Transverse colon (tissue), 4 donors: ENCODE measurements around the gene LRP1B. TPM values are rescaled to one million over a fixed set of nuclear protein-coding genes. Genes with fewer than 3 reads are reported as not detected.

Source experiments
- DNase-seq: peaks from one replicate; pipeline ENCODE4 v3.0.0-alpha.2; 2019
- H3K27ac ChIP-seq, 4 donors: fragments of 200-600 bp; sonication (generic); 2 replicates each; pipeline ENCODE4 v1.5.1; 2016 to 2018; ENCODE audit warnings: inconsistent platforms in 4 of 4
- H3K27me3 ChIP-seq: fragments of 200-600 bp; sonication (generic); 2 replicates; pipeline ENCODE4 v1.5.1; 2017; ENCODE audit warnings: inconsistent platforms
- H3K36me3 ChIP-seq, 4 donors: fragments of 200-600 bp; sonication (generic); 2 replicates each; pipeline ENCODE4 v1.5.1; 2017 to 2019; ENCODE audit warnings: inconsistent platforms in 4 of 4
- H3K4me1 ChIP-seq, 4 donors: fragments of 200-600 bp; sonication (generic); 2 replicates each; pipeline ENCODE4 v1.5.1; 2017 to 2020; ENCODE audit warnings: inconsistent platforms in 4 of 4
- H3K4me3 ChIP-seq, 4 donors: fragments of 200-600 bp; sonication (generic); 1 replicate in 1 of 4; 2 replicates in 3 of 4; pipeline versions ENCODE4 v1.5.1 to v1.6.1; 2017 to 2019; ENCODE audit warnings: inconsistent platforms in 4 of 4
- H3K9me3 ChIP-seq, 2 donors: fragments of 200-600 bp; sonication (generic); 2 replicates each; pipeline ENCODE4 v1.5.1; 2017 to 2019; ENCODE audit warnings: inconsistent platforms in 2 of 2
- EP300 ChIP-seq: sonication (generic); formaldehyde crosslinking; IDR thresholded peaks from one replicate; pipeline ENCODE4 v1.6.1; 2017; ENCODE audit warnings: antibody characterized with exemption, low read depth
- POLR2A ChIP-seq: fragments of 450-650 bp; IDR thresholded peaks from one replicate; pipeline ENCODE4 v1.6.1; 2016; ENCODE audit warnings: antibody characterized with exemption, mild to moderate bottlenecking, moderate library complexity
- POLR2AphosphoS5 ChIP-seq, 3 donors: sonication (generic); formaldehyde crosslinking; IDR thresholded peaks; one replicate each; pipeline ENCODE4 v1.6.1; 2016; ENCODE audit warnings: antibody characterized with exemption in 3 of 3
- WGBS, 2 donors: methylation state at CpG; one replicate each; pipeline ENCODE4 v1.1.5; 2018; ENCODE audit warnings: low coverage in 1 of 2; 5-methylcytosine and 5-hydroxymethylcytosine counted together
- in situ Hi-C, 4 donors: fragments of 200-750 bp; cut with MboI; loops; one replicate each; pipeline versions ENCODE4 v1.15.0 to v1.15.1; 2017; ENCODE audit warnings: low sequenced_read_pairs in 3 of 4, low pct_ligation_motif_present in 1 of 4, low pct_unique_long_range_greater_than_20kb in 1 of 4
- intact Hi-C: fragments of 100-400 bp; cut with DNase I; formaldehyde crosslinking; loops from one replicate; pipeline ENCODE4 v1.15.1; 2023; ENCODE audit warnings: low total_unique reads
- total RNA-seq, 4 donors: library from RNA; depleted of rRNA; stranded (reverse); fragments of >200 nt; gene quantifications; one replicate each; pipeline ENCODE4 v1.1.0, GENCODE V29; 2016
- TF ChIP-seq, protein P1 (sequence below), 5 experiments: fragments of 200-600 bp in 3 of 5; fragments of 450-650 bp in 2 of 5; sonication (generic) in 3 of 5; IDR thresholded peaks; 1 replicate in 2 of 5; 2 replicates in 3 of 5; pipeline ENCODE4 v1.5.1; 2016 to 2017; ENCODE audit warnings: antibody characterized with exemption in 5 of 5, inconsistent platforms in 3 of 5, mild to moderate bottlenecking in 2 of 5, moderate library complexity in 1 of 5

Gene LRP1B
- total RNA-seq, 4 donors from 2014 or later, result 0.48 to 5.4 (median 0.82) TPM; not detected in 1

DNA sequence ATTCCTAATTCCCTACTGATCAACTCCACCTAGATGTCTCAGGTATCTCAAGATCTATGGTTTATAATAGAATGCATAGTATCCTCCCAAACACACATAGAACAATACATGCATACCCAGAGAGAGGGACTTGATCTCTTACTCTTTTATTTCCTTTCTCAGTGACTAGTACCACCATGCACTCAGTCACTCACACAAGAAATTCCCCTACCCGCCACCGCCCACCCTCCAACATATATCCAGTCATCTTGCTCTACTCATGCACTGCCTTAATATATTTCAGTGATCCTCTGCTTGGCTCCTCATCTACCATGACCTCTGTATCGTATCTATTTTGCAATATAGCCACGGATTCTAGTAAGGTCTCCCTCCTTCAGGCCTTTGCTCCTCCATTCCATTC lies 996.9 kb downstream of the LRP1B start:
- in situ Hi-C loops, result no loop called here
- TF ChIP-seq POLR2AphosphoS5 (IDR thresholded peaks at IDR 0.05) (no peak), EP300 (no peak), POLR2A (no peak)
- TF ChIP-seq, protein P1, sequence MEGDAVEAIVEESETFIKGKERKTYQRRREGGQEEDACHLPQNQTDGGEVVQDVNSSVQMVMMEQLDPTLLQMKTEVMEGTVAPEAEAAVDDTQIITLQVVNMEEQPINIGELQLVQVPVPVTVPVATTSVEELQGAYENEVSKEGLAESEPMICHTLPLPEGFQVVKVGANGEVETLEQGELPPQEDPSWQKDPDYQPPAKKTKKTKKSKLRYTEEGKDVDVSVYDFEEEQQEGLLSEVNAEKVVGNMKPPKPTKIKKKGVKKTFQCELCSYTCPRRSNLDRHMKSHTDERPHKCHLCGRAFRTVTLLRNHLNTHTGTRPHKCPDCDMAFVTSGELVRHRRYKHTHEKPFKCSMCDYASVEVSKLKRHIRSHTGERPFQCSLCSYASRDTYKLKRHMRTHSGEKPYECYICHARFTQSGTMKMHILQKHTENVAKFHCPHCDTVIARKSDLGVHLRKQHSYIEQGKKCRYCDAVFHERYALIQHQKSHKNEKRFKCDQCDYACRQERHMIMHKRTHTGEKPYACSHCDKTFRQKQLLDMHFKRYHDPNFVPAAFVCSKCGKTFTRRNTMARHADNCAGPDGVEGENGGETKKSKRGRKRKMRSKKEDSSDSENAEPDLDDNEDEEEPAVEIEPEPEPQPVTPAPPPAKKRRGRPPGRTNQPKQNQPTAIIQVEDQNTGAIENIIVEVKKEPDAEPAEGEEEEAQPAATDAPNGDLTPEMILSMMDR (IDR thresholded peaks at IDR 0.05), result no peak
- no peaks in the 10 kb centered on the region for H3K36me3 ChIP-seq
- H3K4me3 ChIP-seq, result no peak overlapping the region
- DNase-seq, result no peak
- no peaks in the 10 kb centered on the region for H3K27me3 ChIP-seq
- H3K9me3 ChIP-seq, result no peaks in the 10 kb centered on the region
- intact Hi-C loops, result no loop called here
- H3K4me1 ChIP-seq, result no peaks in the 10 kb centered on the region
- H3K27ac ChIP-seq, result no peak overlapping the region
- 75 to 88% methylated on average over 4 of the region's 4 CpGs for WGBS, 2 donors

DNA sequence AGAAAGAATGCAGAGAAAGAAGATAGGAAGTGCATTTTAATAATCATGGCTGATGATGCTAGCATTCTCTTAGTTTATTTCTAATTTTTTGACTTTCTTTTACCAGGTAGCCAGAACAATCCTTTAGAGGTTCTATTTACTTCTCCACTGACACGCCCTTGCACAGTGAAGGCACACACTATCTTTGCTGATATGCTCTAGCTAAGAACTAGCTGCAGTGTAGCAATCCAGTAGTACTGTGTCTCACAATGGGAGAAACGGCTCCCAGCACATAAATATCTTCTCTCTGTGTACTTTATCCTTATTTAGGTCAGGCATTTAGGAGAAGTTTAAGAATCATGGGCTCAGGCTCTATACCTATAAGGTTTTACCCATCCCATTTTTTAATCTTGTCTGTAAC lies 1005.4 kb downstream of the LRP1B start:
- DNase-seq, result no peak
- intact Hi-C loops (no loop called here), in situ Hi-C loops (no loop called here)
- Histone ChIP-seq H3K27ac (no peak overlapping the region), H3K27me3 (no peaks in the 10 kb centered on the region), H3K9me3 (no peaks in the 10 kb centered on the region), H3K36me3 (no peaks in the 10 kb centered on the region), H3K4me3 (no peak overlapping the region), H3K4me1 (no peaks in the 10 kb centered on the region)
- no peak for TF ChIP-seq EP300
- no peak for TF ChIP-seq POLR2A
- TF ChIP-seq, protein P1 (IDR thresholded peaks at IDR 0.05), result no peak
- TF ChIP-seq POLR2AphosphoS5 (IDR thresholded peaks at IDR 0.05), result no peak
- 23 to 26% methylated on average over 2 of the region's 2 CpGs for WGBS, 2 donors

DNA sequence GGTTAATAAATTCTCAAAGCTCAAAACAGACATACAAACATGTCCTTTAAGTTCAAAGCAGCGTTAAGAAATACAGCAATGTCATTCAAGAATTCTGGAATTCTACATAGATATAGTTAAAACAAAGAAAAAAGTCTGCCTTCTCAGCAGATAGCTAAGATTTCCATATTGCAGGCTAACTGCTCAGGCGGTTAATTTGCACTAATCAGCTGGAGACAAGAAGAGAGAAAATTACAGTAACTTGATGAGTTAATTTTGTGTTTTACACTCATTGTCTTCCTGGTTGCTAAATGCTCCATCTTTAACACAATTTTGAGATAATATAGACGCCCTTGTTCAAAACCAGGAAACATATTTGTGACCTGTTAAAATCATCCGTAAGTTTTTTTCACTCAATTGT lies 1012.0 kb downstream of the LRP1B start:
- H3K4me1 ChIP-seq, result no peaks in the 10 kb centered on the region
- no peak overlapping the region for H3K27ac ChIP-seq
- no peaks in the 10 kb centered on the region for H3K36me3 ChIP-seq
- 69 to 75% methylated on average over 4 of the region's 4 CpGs for WGBS, 2 donors
- no peaks in the 10 kb centered on the region for H3K27me3 ChIP-seq
- in situ Hi-C loops, result no loop called here
- H3K9me3 ChIP-seq, result no peaks in the 10 kb centered on the region
- no peak for DNase-seq
- intact Hi-C loops, result no loop called here
- TF ChIP-seq, protein P1 (IDR thresholded peaks at IDR 0.05), result no peak
- no peak for TF ChIP-seq POLR2A
- no peak for TF ChIP-seq EP300
- no peak for TF ChIP-seq POLR2AphosphoS5 (IDR thresholded peaks at IDR 0.05)
- H3K4me3 ChIP-seq, result no peak overlapping the region

DNA sequence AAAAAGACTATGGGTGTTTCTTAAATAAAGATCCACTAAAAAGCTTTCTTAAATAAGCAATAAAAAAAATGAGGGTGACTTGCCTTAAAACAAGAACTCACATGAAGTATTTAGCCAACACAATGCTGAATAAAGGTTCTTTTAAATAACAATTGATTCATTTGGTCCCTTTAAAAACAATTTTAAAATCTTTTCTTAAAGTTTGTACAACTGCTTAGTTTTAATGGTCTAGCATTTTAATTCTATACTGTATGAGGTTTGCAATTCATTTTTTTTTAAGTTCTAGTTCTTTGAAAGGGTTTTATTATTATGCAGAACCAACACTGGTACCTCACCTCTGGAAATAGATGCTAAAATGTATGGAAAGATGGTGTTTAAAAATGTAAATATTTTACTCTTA lies 1017.5 kb downstream of the LRP1B start:
- Histone ChIP-seq H3K27ac (no peak overlapping the region), H3K27me3 (no peaks in the 10 kb centered on the region), H3K4me1 (no peaks in the 10 kb centered on the region), H3K9me3 (no peaks in the 10 kb centered on the region), H3K4me3 (no peak overlapping the region), H3K36me3 (no peaks in the 10 kb centered on the region)
- in situ Hi-C loops, result no loop called here
- TF ChIP-seq, protein P1 (IDR thresholded peaks at IDR 0.05), result no peak
- TF ChIP-seq POLR2AphosphoS5 (IDR thresholded peaks at IDR 0.05) (no peak), POLR2A (no peak), EP300 (no peak)
- no peak for DNase-seq
- intact Hi-C loops, result no loop called here
